Measurements from ENCODE around the gene PAN3.

- no peak for TF ChIP-seq CTCF (IDR thresholded peaks at IDR 0.05; ENCODE audit: low read length)
- TF ChIP-seq EZH2 (IDR thresholded peaks at IDR 0.05; ENCODE audit: borderline replicate concordance, low read length), result no peak
Observed at GRCh38 chr13:28089065-28089464, 49.3 kb upstream of the PAN3 start.

Measured in OCI-LY1 (cell line).